Stimulated activated effector memory CD8-positive, alpha-beta T cell treated with anti-CD3 and anti-CD28 coated beads, Interleukin-12 subunit alpha, Interleukin-12 subunit beta, amount 100 ng/mL, for 72 hours (primary cell): ENCODE measurements around the gene PLET1.
"Not testable (repeated sequence)": the region's sequence is repeated elsewhere in the genome, so short reads cannot be mapped to it uniquely, and the experiment has no call there.

Experiments used
- ATAC-seq: fragments of 150-1000 bp; cut with Tn5 transposase; 2 replicates; pipeline ENCODE4 v1.10.0; 2021
- DNase-seq, 2 donors: peaks; one replicate each; pipeline ENCODE4 v3.0.0; 2021 to 2022; ENCODE audit warnings: low spot score in 2 of 2
- H3K27ac Mint-ChIP-seq: one replicate; pipeline ENCODE4 v1.8.0; 2022; ENCODE audit warnings: mild to moderate bottlenecking, mixed read lengths
- H3K36me3 Mint-ChIP-seq: one replicate; pipeline ENCODE4 v1.8.0; 2022; ENCODE audit warnings: mild to moderate bottlenecking, mixed read lengths
- H3K4me1 Mint-ChIP-seq: one replicate; pipeline ENCODE4 v1.8.0; 2022; ENCODE audit warnings: mixed read lengths
- H3K4me3 Mint-ChIP-seq: one replicate; pipeline ENCODE4 v1.8.0; 2022; ENCODE audit warnings: mild to moderate bottlenecking, mixed read lengths
- H3K9me3 Mint-ChIP-seq: one replicate; pipeline ENCODE4 v1.8.0; 2022; ENCODE audit warnings: mixed read lengths

The PLET1 gene

DNA sequence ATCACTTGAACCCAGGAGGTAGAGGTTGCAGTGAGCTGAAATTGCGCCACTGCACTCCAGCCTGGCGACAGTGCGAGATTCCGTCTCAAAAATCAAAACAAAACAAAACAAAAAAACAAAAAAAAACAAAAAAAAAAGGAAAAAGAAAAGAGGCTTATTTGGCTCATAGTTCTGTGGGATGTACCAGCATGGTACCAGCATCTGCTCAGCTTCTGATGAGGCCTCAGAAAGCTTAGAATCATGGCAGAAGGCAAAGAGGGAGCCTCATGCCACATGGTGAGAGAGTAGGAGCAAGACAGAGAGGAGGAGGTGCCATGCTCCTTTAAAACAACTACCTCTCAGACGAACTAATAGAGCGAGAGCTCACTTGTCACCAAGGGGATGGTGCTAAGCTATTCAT, 45.0 kb downstream of the PLET1 start:
- no peaks in the 10 kb centered on the region for H3K36me3 Mint-ChIP-seq
- DNase-seq (no peak), ATAC-seq (no peak)
- no peak overlapping the region for H3K4me3 Mint-ChIP-seq
- no peak overlapping the region for H3K27ac Mint-ChIP-seq
- H3K9me3 Mint-ChIP-seq = no peaks in the 10 kb centered on the region
- peaks cover 21% of the 10 kb centered on the region for H3K4me1 Mint-ChIP-seq

DNA sequence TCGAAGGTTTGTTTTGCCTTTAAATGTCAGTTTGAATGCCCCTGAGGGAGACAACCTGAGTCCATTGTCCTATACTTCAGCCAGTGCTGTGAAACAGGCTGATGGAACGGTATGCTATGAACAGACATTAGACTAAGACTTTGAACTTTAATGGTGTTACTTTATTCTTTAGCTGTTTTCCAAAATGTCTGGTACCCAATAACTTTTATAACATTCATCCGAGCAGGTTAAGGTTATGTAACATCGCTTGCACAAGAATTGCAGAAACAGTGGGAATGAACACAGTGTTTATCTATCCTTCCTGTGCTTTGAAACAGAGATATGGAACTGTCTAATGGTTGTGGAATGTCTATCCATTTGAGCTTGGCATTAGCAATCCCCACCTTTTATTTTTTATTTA, 46.9 kb downstream of the PLET1 start:
- ATAC-seq (no peak), DNase-seq (no peak)
- Mint-ChIP-seq H3K27ac (no peak overlapping the region), H3K4me3 (no peak overlapping the region), H3K4me1 (peaks cover 15% of the 10 kb centered on the region), H3K9me3 (no peaks in the 10 kb centered on the region), H3K36me3 (no peaks in the 10 kb centered on the region)

DNA sequence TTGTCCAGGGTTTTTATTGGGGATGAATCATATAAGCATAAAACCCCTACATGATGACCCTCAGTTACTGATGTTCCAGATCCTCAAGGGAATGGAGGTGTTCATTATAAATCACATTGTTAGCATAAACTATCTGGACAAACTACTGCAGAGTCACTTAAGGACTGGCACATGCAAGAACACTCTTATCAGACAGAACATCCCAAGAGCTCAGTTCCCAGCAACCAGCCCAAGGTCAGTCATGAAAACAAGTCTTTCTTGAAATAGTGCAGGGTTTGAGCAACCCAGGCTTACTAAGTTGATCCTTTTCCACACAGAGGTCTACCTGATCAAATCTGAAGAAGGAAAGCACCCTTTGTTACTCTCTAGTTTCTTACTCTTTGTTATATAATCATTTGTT, 48.0 kb downstream of the PLET1 start:
- Mint-ChIP-seq H3K9me3 (no peaks in the 10 kb centered on the region), H3K27ac (no peak overlapping the region), H3K4me1 (peaks cover 15% of the 10 kb centered on the region), H3K36me3 (no peaks in the 10 kb centered on the region), H3K4me3 (no peak overlapping the region)
- ATAC-seq (no peak), DNase-seq (no peak)

DNA sequence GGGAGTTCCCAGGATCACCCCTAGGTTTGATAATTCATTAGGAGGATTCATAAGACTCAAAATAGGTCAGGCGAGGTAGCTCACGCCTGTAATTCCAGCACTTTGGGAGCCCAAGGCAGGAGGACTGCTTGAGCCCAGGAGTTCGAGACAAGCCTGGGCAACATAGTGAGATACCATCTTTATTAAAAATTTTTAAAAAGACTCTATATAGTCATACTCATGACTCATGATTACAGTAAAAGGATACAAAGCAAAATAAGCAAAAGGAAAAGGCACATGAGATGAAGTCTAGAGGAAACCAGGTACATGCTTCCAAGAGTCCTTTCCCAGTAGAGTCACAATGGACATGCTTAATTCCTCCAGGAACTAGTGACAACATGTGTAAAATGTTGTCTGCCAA, 48.4 kb downstream of the PLET1 start:
- no peaks in the 10 kb centered on the region for H3K36me3 Mint-ChIP-seq
- ATAC-seq = no peak
- peaks cover 15% of the 10 kb centered on the region for H3K4me1 Mint-ChIP-seq
- DNase-seq = no peak
- H3K4me3 Mint-ChIP-seq = no peak overlapping the region
- no peaks in the 10 kb centered on the region for H3K9me3 Mint-ChIP-seq
- no peak overlapping the region for H3K27ac Mint-ChIP-seq

DNA sequence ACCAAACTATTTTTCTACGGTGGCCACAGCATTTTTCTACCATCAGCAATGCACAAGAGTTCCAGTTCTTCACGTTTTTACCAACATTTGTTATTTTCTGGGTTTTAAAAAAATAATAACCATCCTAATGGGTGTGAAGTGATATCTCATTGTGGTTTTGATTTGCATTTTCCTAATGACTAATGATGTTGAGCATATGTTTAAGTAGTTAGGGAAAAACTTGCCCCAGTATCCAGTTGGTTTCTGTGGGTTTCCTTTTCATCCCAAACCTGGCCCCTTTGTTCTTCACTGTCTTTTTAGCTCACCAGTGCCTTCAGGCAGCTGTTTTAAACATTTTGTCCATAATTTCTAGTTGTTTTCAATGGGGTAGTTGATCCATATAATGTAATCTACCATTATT, 49.1 kb downstream of the PLET1 start:
- DNase-seq (no peak), ATAC-seq (peak; percentile 67)
- no peak overlapping the region for H3K27ac Mint-ChIP-seq
- H3K36me3 Mint-ChIP-seq = no peaks in the 10 kb centered on the region
- peaks cover 15% of the 10 kb centered on the region for H3K4me1 Mint-ChIP-seq
- H3K9me3 Mint-ChIP-seq = no peaks in the 10 kb centered on the region
- no peak overlapping the region for H3K4me3 Mint-ChIP-seq

DNA sequence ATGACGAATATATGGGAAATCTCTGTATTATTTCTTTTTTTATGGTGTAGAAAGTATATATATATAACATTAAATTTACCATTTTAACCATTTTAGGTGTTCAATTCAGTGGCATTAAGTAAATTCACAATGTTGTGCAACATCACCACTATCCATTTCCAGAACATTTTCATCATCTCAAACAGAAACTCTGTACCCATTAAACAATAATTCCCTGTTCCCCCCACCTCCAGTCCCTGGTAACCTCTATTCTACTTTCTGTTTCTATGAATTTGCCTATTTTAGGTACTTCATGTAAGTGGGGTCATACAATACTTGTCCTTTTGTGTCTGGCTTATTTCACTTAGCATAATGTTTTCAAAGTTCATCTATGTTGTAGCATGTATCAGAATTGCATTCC, 49.8 kb downstream of the PLET1 start:
- no peak overlapping the region for H3K27ac Mint-ChIP-seq
- H3K36me3 Mint-ChIP-seq = no peaks in the 10 kb centered on the region
- no peak for DNase-seq
- H3K4me3 Mint-ChIP-seq = no peak overlapping the region
- H3K9me3 Mint-ChIP-seq = no peaks in the 10 kb centered on the region
- ATAC-seq = no peak
- H3K4me1 Mint-ChIP-seq = peaks cover 15% of the 10 kb centered on the region

DNA sequence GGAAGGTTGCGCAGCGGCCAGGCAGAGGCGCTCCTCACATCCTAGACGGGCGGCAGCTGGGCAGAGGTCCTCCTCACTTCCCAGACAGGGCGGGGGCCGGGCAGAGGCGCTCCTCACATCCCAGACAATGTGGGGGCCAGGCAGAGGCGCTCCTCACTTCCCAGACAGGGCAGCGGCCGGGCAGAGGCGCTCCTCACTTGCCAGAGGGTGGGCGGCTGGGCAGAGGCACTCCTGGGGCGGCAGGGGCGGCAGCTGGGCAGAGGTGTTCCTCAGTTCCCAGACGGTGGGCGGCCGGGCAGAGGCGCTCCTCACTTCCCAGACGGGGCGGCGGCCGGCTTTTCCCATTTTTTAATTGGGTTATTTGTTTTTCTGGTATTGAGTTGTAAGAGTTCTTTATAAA, 54.6 kb downstream of the PLET1 start:
- no peaks in the 10 kb centered on the region for H3K36me3 Mint-ChIP-seq
- H3K27ac Mint-ChIP-seq = no peak overlapping the region
- DNase-seq (no peak), ATAC-seq (no peak)
- H3K9me3 Mint-ChIP-seq = no peaks in the 10 kb centered on the region
- no peak overlapping the region for H3K4me3 Mint-ChIP-seq
- H3K4me1 Mint-ChIP-seq = peaks cover 2% of the 10 kb centered on the region

DNA sequence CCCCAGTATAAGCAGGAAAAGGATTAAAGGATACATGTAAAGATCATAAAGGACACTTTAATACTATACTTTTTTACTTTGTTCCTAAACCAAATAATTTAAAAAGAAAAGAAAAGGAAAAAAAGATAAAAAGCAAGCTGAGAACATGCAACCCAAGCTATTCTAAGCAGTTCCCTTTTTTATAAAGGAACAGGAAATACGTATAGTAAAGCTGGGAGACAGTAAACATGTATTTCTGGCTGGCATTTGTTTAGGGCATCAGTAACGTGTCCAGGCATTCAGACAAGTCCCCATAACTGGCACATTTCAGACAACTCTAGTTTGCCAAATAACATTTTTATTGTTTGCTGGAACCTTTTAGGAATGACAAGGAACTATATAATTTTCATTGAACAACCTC, 60.4 kb downstream of the PLET1 start:
- no peak overlapping the region for H3K4me3 Mint-ChIP-seq
- H3K9me3 Mint-ChIP-seq = no peaks in the 10 kb centered on the region
- no peak for DNase-seq
- H3K27ac Mint-ChIP-seq = no peak overlapping the region
- no peak for ATAC-seq
- H3K4me1 Mint-ChIP-seq = no peaks in the 10 kb centered on the region
- H3K36me3 Mint-ChIP-seq = no peaks in the 10 kb centered on the region

DNA sequence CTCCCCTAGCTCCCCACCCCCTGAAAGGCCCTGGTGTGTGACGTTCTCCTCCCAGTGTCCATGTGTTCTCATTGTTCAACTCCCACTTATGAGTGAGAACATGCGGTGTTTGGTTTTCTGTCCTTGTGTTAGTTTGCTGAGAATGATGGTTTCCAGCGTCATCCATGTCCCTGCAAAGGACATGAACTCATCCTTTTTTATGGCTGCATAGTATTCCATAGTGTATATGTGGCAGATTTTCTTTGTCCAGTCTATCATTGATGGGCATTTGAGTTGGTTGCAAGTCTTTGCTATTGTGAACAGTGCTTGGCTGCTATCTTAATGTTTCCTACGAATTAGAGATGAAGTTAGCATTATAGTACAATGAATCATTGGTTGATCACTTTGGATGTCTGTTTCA, 61.6 kb downstream of the PLET1 start:
- not testable (repeated sequence) for H3K9me3 Mint-ChIP-seq, H3K27ac Mint-ChIP-seq, ATAC-seq, H3K4me3 Mint-ChIP-seq, H3K36me3 Mint-ChIP-seq, DNase-seq, H3K4me1 Mint-ChIP-seq
